Middle frontal gyrus (tissue), 1 donor: ENCODE data around the gene STRN.
"Not testable (repeated sequence)": the region's sequence is repeated elsewhere in the genome, so short reads cannot be mapped to it uniquely, and the experiment has no call there.

Experiments used
- DNase-seq: peaks from one replicate; pipeline ENCODE4 v3.0.0-alpha.2; 2015; ENCODE audit warnings: low spot score; ENCODE audit errors: extremely low spot score

STRN gene

DNA sequence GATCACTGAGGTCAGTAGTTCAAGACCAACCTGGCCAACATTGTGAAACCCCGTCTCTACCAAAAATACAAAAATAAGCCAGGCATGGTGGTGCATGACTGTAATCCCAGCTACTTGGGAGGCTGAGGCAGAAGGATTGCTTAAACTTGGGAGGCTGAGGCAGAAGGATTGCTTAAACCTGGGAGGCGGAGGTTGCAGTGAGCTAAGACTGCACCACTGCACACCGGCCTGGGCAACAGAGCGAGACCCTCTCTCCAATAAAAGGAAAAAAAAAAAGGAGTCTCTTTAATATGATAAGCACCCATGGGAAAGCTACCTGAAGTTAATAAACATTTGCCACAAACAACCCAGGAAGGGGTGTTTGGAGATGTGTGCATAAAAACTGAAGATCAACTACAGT, 2.6 kb downstream of the STRN start:
- DNase-seq, result no peak

DNA sequence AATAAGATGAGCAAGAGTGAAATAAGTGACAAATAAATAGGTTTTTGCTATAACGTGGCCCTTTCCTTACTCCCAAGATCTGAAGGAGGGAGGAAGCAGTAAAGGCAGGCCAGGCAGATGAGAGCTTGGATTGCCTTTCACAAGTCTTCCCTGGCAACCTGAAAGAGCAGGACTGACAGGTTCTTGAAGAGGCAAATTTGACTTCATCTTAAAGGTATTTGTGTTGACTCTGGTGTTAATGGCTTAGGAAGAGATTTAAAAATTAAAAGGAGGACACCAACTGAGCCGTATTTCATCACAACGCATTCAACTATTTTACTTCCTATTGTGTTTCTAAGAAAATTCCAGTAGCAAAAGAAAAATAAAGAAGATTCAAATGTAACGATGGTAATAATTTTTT, 3.2 kb downstream of the STRN start:
- DNase-seq, result no peak

DNA sequence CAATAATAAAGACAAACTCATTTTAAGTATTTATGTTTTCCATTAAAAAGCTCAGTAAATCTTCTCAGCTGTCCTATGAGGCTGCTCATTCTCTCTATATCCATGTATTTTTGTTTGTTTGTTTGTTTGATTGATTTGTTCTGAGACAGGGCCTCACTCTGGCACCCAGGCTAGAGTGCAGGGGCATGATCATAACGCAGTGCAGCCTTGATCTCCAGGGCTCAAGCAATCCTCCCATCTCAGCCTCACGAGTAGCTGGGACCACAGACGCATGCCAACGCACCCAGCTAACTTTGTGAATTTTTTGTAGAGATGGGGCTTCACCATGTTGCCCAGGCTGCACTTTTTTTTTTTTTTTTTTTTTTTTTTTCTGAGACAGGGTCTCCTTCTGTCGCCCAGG, 5.6 kb downstream of the STRN start:
- DNase-seq, result no peak

- DNase-seq, result no peak
These were observed 6.2 kb downstream of the STRN start for GRCh38 chr2:36960005-36960675.

DNA sequence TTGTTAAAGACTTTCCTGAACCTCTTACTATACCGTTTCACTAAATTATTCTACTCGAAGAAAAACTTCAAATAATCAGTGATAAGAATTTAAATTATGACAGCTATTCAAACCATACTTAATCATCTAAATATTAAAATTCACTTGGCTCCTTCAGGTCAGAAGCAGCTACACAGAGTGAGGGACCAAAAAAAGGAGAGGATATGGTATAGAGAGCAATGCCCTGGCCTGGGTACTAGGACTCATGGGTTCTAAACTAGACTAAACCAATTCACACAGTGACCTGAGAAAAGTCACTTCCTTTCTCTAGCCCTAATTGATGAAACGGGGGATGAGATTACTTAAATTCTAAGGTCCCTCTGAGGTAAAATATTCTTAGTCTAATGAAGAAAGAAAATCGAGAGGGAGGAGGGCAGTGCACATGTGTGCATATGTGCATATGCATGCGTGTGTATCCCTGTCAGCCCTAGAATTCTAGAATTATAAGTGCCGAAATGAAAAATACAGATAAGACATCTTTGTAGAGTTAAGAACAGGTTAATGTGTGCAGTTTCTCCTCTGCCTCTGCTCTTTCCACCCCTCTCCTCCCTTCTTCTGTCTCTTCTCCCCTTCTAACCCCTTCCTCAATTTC, 11.2 kb downstream of the STRN start:
- no peak for DNase-seq

DNA sequence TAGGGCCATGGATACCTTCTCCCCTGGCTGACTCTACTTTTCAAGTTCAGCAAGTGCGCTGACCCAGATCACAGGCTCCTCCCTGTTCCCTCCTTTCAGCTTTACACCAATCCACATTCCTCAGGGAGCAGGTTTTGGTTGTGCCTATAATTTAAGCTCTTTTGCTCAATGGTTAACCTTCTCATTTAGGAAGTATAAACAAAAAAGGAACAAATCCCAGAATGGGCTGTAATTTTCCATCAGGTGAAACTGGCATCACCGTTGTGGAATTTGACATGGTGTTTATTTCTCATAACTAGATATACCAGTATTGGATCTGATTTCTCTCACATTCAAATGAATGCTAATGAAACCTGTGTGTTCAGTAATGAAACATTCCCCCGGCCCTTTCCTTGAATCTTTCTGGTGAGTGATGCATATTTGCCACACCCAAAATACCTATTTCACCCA, 13.6 kb downstream of the STRN start:
- DNase-seq, result no peak

- DNase-seq, result no peak
These were observed 14.8 kb downstream of the STRN start for GRCh38 chr2:36951574-36951973.

DNA sequence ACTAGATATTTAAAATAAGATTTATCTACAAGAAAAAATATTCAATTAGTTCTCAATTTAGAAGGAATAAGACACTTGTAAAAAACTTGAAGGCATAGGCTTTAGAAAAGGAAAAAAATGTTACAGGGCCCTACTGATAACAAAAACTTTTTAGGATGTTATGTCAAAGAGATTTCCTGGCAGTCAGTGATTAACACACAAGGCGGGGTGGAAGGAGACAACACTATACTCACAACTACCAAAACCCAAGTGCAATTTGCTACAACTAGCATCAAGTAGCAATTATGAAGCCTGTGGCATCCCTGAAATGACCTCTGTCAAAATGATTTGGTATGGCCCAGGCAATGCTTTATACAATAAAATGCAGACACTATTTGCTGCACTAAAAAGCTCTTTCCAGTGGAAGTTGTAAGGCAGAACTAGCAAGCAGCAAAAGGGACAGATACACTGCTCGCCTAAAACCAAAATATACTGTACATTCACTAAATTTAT, 15.3 kb downstream of the STRN start:
- DNase-seq, result no peak

- DNase-seq, result no peak
These were observed 16.5 kb downstream of the STRN start for GRCh38 chr2:36949845-36950244.

DNA sequence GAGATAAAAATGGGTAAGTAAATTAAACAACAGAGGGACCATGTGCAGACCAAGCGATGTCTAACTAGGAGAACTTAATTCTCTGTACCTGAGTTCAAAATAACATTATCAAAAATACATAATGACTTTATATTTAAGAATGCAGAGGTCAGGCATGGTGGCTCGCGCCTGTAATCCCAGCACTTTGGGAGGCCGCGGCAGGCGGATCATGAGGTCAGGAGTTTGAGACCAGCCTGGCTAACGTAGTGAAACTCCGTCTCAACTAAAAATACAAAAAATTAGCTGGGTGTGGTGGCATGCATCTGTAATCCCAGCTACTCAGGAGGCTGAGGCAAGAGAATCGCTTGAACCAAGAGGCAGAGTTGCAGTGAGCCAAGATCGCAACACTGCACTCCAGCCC, 21.1 kb downstream of the STRN start:
- not testable (repeated sequence) for DNase-seq

DNA sequence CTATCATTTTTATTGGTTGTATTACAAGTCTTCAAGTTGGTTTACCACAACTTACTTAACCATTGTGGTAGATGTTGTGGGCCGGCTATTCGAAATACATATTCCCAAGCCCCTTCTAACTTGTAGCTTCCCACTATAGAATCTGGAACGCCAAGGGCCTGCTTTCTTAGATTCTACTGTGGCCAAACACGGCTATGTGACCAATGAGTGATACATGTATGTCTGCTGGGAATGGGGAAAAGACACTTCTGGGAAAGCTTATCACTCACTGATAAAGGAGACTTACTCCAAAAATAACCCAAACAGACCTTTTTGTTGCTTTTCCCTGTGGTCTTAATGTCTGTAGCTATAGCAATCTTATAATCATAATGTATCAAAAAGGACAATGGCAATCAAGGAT, 24.5 kb downstream of the STRN start:
- DNase-seq, result no peak

DNA sequence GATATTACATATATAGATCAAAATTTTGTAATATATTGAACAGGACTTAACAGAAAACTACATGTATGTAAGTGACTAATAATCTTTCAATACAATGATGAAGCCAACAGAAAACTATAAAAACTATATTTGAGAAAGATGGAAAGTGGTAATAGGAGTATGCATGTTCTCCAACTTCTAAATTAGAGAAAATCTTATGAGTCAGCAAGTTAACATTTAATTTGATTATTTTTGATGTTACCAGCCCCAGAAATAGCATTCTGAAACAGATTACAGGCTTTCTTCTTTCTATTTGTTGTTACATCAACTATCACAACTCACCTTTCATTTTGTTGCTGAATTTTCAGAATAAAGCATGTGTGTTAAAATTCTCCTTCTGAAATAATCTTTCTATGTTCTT, 29.8 kb downstream of the STRN start:
- not testable (repeated sequence) for DNase-seq

- not testable (repeated sequence) for DNase-seq
These were observed 34.6 kb downstream of the STRN start for GRCh38 chr2:36931688-36932087.

- not testable (repeated sequence) for DNase-seq
These were observed 35.4 kb downstream of the STRN start for GRCh38 chr2:36930787-36931410.

- DNase-seq, result not testable (repeated sequence)
These were observed 39.9 kb downstream of the STRN start for GRCh38 chr2:36926175-36927132.

DNA sequence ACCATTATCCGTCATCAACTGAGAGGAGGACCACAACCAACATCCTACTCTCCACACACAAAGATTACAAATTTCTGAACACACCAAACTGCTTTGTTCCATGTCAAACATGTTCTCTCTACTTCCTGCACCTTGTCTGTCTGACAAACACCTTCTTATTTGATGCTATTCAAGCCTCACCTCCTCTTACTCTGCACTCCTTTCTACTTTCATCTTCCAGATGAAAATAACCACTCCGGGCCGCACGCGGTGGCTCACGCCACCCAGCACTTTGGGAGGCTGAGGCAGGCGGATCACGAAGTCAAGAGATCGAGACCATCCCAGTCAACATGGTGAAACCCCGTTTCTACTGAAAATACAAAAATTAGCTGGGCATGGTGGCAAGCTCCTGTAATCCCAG, 43.7 kb downstream of the STRN start:
- DNase-seq, result not testable (repeated sequence)

GRCh38 chr2:36921984-36922383, 44.4 kb downstream of the STRN start:
- DNase-seq, result no peak

DNA sequence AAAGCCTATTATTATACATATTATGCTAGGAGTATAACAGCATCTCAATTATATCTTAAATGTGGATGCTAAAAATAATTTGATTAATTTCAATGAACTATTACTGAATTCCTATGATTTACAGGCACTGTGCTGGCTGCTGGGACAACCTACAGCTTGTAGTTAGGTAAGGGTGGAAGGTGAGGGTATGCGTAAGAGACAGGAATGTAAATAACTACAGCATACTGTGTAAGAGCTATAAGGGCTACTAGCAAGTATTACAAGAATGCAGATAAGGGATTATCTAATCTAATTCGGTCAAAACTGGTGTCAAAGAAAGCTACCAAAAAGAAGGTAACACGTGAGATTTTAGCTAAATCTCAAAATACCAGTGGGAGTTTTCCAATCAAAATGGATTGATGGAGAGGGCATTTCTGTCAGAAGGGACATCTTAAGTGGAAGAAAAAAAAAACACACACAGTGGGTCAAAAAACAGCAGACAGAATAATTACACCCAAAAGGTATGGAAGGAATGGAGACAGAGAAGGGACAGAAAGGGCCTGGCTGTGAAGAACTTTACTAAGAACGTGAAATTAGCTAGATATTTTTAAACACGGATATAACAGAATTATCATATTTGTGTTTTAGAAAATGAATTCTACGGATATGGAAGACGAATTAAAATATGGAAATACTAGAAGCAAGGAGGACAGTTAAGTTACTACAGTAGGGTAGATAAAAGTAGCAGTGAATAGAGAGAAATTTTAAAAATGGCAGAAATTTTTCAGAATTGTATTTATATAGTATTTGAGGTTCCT, 47.1 kb downstream of the STRN start:
- DNase-seq, result no peak

- DNase-seq, result no peak
These were observed 48.0 kb downstream of the STRN start for GRCh38 chr2:36918307-36918706.

GRCh38 chr2:36915627-36916026, 50.7 kb downstream of the STRN start:
- no peak for DNase-seq

- no peak for DNase-seq
These were observed 53.6 kb downstream of the STRN start for GRCh38 chr2:36912695-36913094.
